Hepatocyte (in vitro differentiated cells): Measurements from ENCODE around the gene NRK. TPM values are rescaled to one million over a fixed set of nuclear protein-coding genes. Genes with fewer than 3 reads are reported as not detected.
A peak's percentile ranks its signal among the peaks of the same experiment; 100 is the strongest.
"Not testable (repeated sequence)": the region's sequence is repeated elsewhere in the genome, so short reads cannot be mapped to it uniquely, and the experiment has no call there.

ENCODE experiments used
- DNase-seq: peaks from one replicate; pipeline ENCODE4 v3.0.0-alpha.2; 2016; ENCODE audit warnings: low spot score
- H2AFZ ChIP-seq: fragments of 200-600 bp; sonication (generic); 2 replicates; pipeline ENCODE4 v1.6.0; 2016; ENCODE audit warnings: antibody characterized with exemption, mild to moderate bottlenecking
- H3K27ac ChIP-seq: fragments of 200-600 bp; sonication (generic); 2 replicates; pipeline ENCODE4 v1.5.1; 2016; ENCODE audit warnings: mild to moderate bottlenecking
- H3K27me3 ChIP-seq: fragments of 200-600 bp; sonication (generic); 2 replicates; pipeline ENCODE4 v1.6.1; 2016
- H3K36me3 ChIP-seq: fragments of 200-600 bp; sonication (generic); replicated peaks from 2 replicates; pipeline ENCODE4 v1.5.1; 2016; ENCODE audit warnings: low read depth; ENCODE audit not compliant: insufficient read depth
- H3K4me1 ChIP-seq: fragments of 200-600 bp; sonication (generic); 2 replicates; pipeline ENCODE4 v1.5.1; 2016; ENCODE audit warnings: mild to moderate bottlenecking, moderate library complexity; ENCODE audit not compliant: insufficient read depth
- H3K4me2 ChIP-seq: fragments of 200-600 bp; sonication (generic); 2 replicates; pipeline ENCODE4 v1.6.0; 2016
- H3K4me3 ChIP-seq: fragments of 200-600 bp; sonication (generic); 2 replicates; pipeline ENCODE4 v1.5.1; 2016; ENCODE audit warnings: mild to moderate bottlenecking
- H3K79me2 ChIP-seq: fragments of 200-600 bp; sonication (generic); 2 replicates; pipeline ENCODE4 v1.6.0; 2017; ENCODE audit warnings: mild to moderate bottlenecking
- H3K9me2 ChIP-seq: fragments of 200-600 bp; sonication (generic); replicated peaks from 2 replicates; pipeline ENCODE4 v1.6.0; 2017; ENCODE audit warnings: mild to moderate bottlenecking; ENCODE audit not compliant: insufficient read depth
- H3K9me3 ChIP-seq: fragments of 200-600 bp; sonication (generic); 2 replicates; pipeline ENCODE4 v1.5.1; 2016; ENCODE audit warnings: low read depth, mild to moderate bottlenecking
- H4K20me1 ChIP-seq: fragments of 200-600 bp; sonication (generic); 2 replicates; pipeline ENCODE4 v1.6.0; 2016; ENCODE audit warnings: mild to moderate bottlenecking; ENCODE audit not compliant: insufficient read depth, poor library complexity, severe bottlenecking
- EZH2 ChIP-seq: fragments of 200-600 bp; sonication (generic); IDR thresholded peaks from 2 replicates; pipeline ENCODE4 v1.6.1; 2016; ENCODE audit warnings: antibody characterized with exemption, mild to moderate bottlenecking, borderline replicate concordance
- EZH2phosphoT487 ChIP-seq: fragments of 200-600 bp; sonication (generic); IDR thresholded peaks from one replicate; pipeline ENCODE4 v1.6.1; 2018; ENCODE audit warnings: antibody characterized with exemption, mild to moderate bottlenecking, low read depth, moderate library complexity; ENCODE audit not compliant: unreplicated experiment, severe bottlenecking
- WGBS: methylation state at CpG from one replicate; pipeline ENCODE4 v1.1.6; 2016; ENCODE audit warnings: low lambda C conversion rate; ENCODE audit errors: missing lambda C conversion rate; 5-methylcytosine and 5-hydroxymethylcytosine counted together
- polyA plus RNA-seq: library from polyadenylated mRNA; unstranded; fragments of >200 nt; fragmentation: Nextera tagmentation; extraction: Ambion mirVana; gene quantifications from 2 replicates; pipeline ENCODE4 v1.2.1, GENCODE V29; 2016
- total RNA-seq: library from RNA; depleted of rRNA; stranded (reverse); fragments of >200 nt; gene quantifications from 2 replicates; pipeline ENCODE4 v1.2.3, GENCODE V29; 2014
- TF ChIP-seq, protein P1 (sequence below): fragments of 200-600 bp; sonication (generic); IDR thresholded peaks from 2 replicates; pipeline ENCODE4 v1.5.1; 2016; ENCODE audit warnings: antibody characterized with exemption, mild to moderate bottlenecking; ENCODE audit not compliant: poor library complexity

Gene NRK
- total and polyA plus RNA-seq, 2 experiments from 2014 or later, result 2.2 to 12.0 TPM

DNA sequence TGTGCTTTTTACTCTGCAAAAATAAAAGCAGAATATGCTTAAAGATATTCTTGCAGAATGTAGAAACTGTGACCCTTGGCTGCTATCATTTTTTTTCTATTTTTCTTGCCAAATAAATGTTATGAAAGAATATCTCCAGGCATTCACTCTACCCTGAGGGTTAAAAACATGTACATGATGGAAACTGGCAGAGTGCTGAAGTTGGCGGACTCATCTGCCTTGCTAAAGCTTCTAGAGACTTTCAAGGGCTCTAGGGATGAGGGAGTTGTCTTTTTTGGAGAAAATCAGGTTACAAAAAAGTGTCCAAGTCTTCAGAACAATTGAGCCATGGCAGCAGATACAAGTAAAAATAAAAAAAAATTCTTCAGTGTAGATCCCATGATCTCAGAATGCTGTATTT is 40.5 kb upstream of the NRK start:
- Histone ChIP-seq H3K4me3 (no peak overlapping the region), H3K9me2 (no peaks in the 10 kb centered on the region), H3K9me3 (no peaks in the 10 kb centered on the region), H3K79me2 (no peaks in the 10 kb centered on the region), H3K4me1 (no peaks in the 10 kb centered on the region), H4K20me1 (no peaks in the 10 kb centered on the region), H3K27ac (no peak overlapping the region), H3K36me3 (no peaks in the 10 kb centered on the region), H2AFZ (no peak overlapping the region), H3K27me3 (no peaks in the 10 kb centered on the region), H3K4me2 (no peak overlapping the region)
- 40% methylated on average over 1 of the region's 1 CpG for WGBS
- no peak for DNase-seq
- TF ChIP-seq EZH2 (no peak), EZH2phosphoT487 (no peak)
- TF ChIP-seq, protein P1, sequence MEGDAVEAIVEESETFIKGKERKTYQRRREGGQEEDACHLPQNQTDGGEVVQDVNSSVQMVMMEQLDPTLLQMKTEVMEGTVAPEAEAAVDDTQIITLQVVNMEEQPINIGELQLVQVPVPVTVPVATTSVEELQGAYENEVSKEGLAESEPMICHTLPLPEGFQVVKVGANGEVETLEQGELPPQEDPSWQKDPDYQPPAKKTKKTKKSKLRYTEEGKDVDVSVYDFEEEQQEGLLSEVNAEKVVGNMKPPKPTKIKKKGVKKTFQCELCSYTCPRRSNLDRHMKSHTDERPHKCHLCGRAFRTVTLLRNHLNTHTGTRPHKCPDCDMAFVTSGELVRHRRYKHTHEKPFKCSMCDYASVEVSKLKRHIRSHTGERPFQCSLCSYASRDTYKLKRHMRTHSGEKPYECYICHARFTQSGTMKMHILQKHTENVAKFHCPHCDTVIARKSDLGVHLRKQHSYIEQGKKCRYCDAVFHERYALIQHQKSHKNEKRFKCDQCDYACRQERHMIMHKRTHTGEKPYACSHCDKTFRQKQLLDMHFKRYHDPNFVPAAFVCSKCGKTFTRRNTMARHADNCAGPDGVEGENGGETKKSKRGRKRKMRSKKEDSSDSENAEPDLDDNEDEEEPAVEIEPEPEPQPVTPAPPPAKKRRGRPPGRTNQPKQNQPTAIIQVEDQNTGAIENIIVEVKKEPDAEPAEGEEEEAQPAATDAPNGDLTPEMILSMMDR, result no peak

- not testable (repeated sequence) for H3K27ac ChIP-seq, H3K27me3 ChIP-seq, H4K20me1 ChIP-seq, H3K9me2 ChIP-seq, H3K36me3 ChIP-seq, DNase-seq, H3K9me3 ChIP-seq, H3K4me3 ChIP-seq, H3K4me1 ChIP-seq, H3K79me2 ChIP-seq
- WGBS, result 79% methylated on average over 24 of the region's 26 CpGs
- peak overlapping the region; percentile 49 for H2AFZ ChIP-seq
- peak overlapping the region; percentile 53 for H3K4me2 ChIP-seq
Measured at GRCh38 chrX:105796877-105797276, 25.5 kb upstream of the NRK start.

DNA sequence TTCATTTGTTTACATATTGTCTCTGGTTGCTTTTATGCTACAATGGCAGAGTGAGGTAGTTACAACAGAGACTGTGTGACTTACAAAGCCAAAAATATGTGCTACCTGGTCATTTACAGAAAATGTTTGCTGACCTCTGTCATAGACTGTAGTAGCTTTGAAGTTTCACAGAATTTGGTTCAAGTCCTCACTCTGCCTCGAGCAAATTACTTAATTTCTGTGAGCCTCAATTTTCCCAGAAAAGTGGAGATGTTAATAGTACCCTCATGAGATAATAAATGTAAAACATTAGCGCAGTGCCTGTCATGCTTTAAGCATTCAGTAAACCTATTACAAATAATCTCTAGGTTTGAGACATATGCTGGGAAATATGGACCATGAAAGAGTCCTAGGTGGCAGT is 18.4 kb upstream of the NRK start:
- no peak for DNase-seq
- Histone ChIP-seq H3K27me3 (no peaks in the 10 kb centered on the region), H3K4me2 (no peak overlapping the region), H3K9me2 (no peaks in the 10 kb centered on the region), H2AFZ (no peak overlapping the region), H3K4me1 (no peaks in the 10 kb centered on the region), H3K9me3 (no peaks in the 10 kb centered on the region), H3K4me3 (no peak overlapping the region), H3K79me2 (no peaks in the 10 kb centered on the region), H3K36me3 (no peaks in the 10 kb centered on the region), H4K20me1 (no peaks in the 10 kb centered on the region), H3K27ac (no peak overlapping the region)
- TF ChIP-seq, protein P1, result no peak
- 80% methylated on average over 2 of the region's 2 CpGs for WGBS

- H3K36me3 ChIP-seq, H3K27me3 ChIP-seq, H3K27ac ChIP-seq, H2AFZ ChIP-seq, H3K4me1 ChIP-seq, H4K20me1 ChIP-seq, H3K4me2 ChIP-seq, H3K4me3 ChIP-seq, H3K9me2 ChIP-seq, DNase-seq, H3K79me2 ChIP-seq, H3K9me3 ChIP-seq: not testable (repeated sequence)
Measured at GRCh38 chrX:105805655-105806054, 16.7 kb upstream of the NRK start.

GRCh38 chrX:105816517-105816916 is 5.8 kb upstream of the NRK start:
- DNase-seq, result no peak
- Histone ChIP-seq H3K79me2 (no peaks in the 10 kb centered on the region), H3K4me3 (no peak overlapping the region), H2AFZ (no peak overlapping the region), H3K36me3 (no peaks in the 10 kb centered on the region), H3K27ac (no peak overlapping the region), H3K27me3 (peaks cover 12% of the 10 kb centered on the region), H3K4me2 (no peak overlapping the region), H4K20me1 (no peaks in the 10 kb centered on the region), H3K4me1 (no peaks in the 10 kb centered on the region), H3K9me2 (no peaks in the 10 kb centered on the region), H3K9me3 (no peaks in the 10 kb centered on the region)
- 72% methylated on average over 2 of the region's 2 CpGs for WGBS
- TF ChIP-seq, protein P1, result no peak
- TF ChIP-seq EZH2phosphoT487, result no peak
- no peak for TF ChIP-seq EZH2
